Measurements from ENCODE around the gene PAPSS2.

Gene PAPSS2

DNA sequence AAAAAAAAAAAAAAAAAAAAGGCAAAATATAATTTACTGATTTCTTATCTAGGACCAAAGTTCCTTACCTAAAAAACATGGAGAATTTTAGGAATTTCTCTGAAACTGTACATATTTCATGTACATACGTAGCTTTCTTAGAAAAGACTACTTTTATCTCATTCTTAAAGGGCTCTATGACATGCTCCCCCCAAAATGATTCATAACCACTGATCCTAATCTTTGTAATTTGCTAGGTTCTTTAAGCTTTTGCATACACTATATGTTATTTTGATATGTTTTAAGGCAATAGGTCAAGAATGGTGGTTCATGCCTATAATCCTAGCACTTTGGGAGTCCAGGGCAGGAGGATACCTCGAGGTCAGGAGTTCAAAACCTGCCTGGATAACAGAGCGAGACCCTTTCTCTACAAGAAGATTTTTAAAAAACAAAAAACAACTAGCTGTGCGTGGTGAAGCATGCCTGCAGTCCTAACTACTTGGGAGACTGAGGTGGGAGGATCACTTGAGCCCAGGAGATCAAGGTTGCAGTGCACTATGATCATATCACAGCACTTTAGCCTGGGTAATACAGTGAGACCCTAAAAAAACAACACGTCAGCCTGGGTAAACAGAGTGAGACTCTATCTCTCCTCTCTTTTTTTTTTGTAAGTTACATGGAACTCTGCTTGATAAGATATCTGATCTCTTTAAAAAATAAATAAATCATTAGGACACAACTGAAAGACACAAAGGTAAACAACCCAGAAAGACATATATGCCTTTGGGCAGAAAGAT is 103.6 kb downstream of the PAPSS2 start:
- H3K27ac ChIP-seq (ENCODE audit: poor library complexity, severe bottlenecking) = no peak overlapping the region
- H3K36me3 ChIP-seq (ENCODE audit: low read depth) = peaks cover 43% of the 10 kb centered on the region
- TF ChIP-seq CTCF (IDR thresholded peaks at IDR 0.05; ENCODE audit: poor library complexity, severe bottlenecking) = no peak
- no peak overlapping the region for H3K4me3 ChIP-seq (ENCODE audit: severe bottlenecking)
- H3K27me3 ChIP-seq (ENCODE audit: insufficient read depth, poor library complexity, severe bottlenecking) = no peaks in the 10 kb centered on the region
- H3K9me3 ChIP-seq (ENCODE audit: severe bottlenecking) = no peaks in the 10 kb centered on the region
- ATAC-seq (ENCODE audit: low read depth) (no peak), DNase-seq (ENCODE audit: low spot score) (no peak)
- H3K4me1 ChIP-seq (ENCODE audit: insufficient read depth, poor library complexity, severe bottlenecking) = peaks cover 11% of the 10 kb centered on the region

GRCh38 chr10:87764072-87764934 is 104.6 kb downstream of the PAPSS2 start:
- no peaks in the 10 kb centered on the region for H3K27me3 ChIP-seq (ENCODE audit: insufficient read depth, poor library complexity, severe bottlenecking)
- ATAC-seq (ENCODE audit: low read depth) = no peak
- no peak for TF ChIP-seq CTCF (IDR thresholded peaks at IDR 0.05; ENCODE audit: poor library complexity, severe bottlenecking)
- peaks cover 11% of the 10 kb centered on the region for H3K4me1 ChIP-seq (ENCODE audit: insufficient read depth, poor library complexity, severe bottlenecking)
- no peaks in the 10 kb centered on the region for H3K9me3 ChIP-seq (ENCODE audit: severe bottlenecking)
- no peak overlapping the region for H3K4me3 ChIP-seq (ENCODE audit: severe bottlenecking)
- DNase-seq (ENCODE audit: low spot score) = no peak
- no peak overlapping the region for H3K27ac ChIP-seq (ENCODE audit: poor library complexity, severe bottlenecking)
- H3K36me3 ChIP-seq (ENCODE audit: low read depth) = peaks cover 44% of the 10 kb centered on the region

GRCh38 chr10:87765666-87766376 is 106.1 kb downstream of the PAPSS2 start:
- peaks cover 49% of the 10 kb centered on the region for H3K36me3 ChIP-seq (ENCODE audit: low read depth)
- DNase-seq (ENCODE audit: low spot score) (no peak), ATAC-seq (ENCODE audit: low read depth) (no peak)
- no peaks in the 10 kb centered on the region for H3K27me3 ChIP-seq (ENCODE audit: insufficient read depth, poor library complexity, severe bottlenecking)
- peaks cover 11% of the 10 kb centered on the region for H3K4me1 ChIP-seq (ENCODE audit: insufficient read depth, poor library complexity, severe bottlenecking)
- H3K9me3 ChIP-seq (ENCODE audit: severe bottlenecking) = no peaks in the 10 kb centered on the region
- H3K27ac ChIP-seq (ENCODE audit: poor library complexity, severe bottlenecking) = no peak overlapping the region
- no peak overlapping the region for H3K4me3 ChIP-seq (ENCODE audit: severe bottlenecking)
- no peak for TF ChIP-seq CTCF (IDR thresholded peaks at IDR 0.05; ENCODE audit: poor library complexity, severe bottlenecking)

GRCh38 chr10:87767253-87767652 is 107.6 kb downstream of the PAPSS2 start:
- no peak for TF ChIP-seq CTCF (IDR thresholded peaks at IDR 0.05; ENCODE audit: poor library complexity, severe bottlenecking)
- ATAC-seq (ENCODE audit: low read depth) (no peak), DNase-seq (ENCODE audit: low spot score) (no peak)
- Histone ChIP-seq H3K36me3 (ENCODE audit: low read depth) (peaks cover 54% of the 10 kb centered on the region), H3K4me1 (ENCODE audit: insufficient read depth, poor library complexity, severe bottlenecking) (peaks cover 2% of the 10 kb centered on the region), H3K27ac (ENCODE audit: poor library complexity, severe bottlenecking) (no peak overlapping the region), H3K4me3 (ENCODE audit: severe bottlenecking) (no peak overlapping the region), H3K27me3 (ENCODE audit: insufficient read depth, poor library complexity, severe bottlenecking) (no peaks in the 10 kb centered on the region), H3K9me3 (ENCODE audit: severe bottlenecking) (no peaks in the 10 kb centered on the region)

All from RWPE2 (cell line).